ENCODE results near the gene PMM2.

GRCh38 chr16:8758022-8758421, 39.6 kb upstream of the PMM2 start:
- no peak for TF ChIP-seq CTCF (IDR thresholded peaks at IDR 0.05 in 4 of 5, conservative IDR thresholded peaks at IDR 0.05 in 1 of 5)
- TF ChIP-seq POLR2A (IDR thresholded peaks at IDR 0.05): no peak

Measured in gastrocnemius medialis (tissue), 4 donors.